Thymus (tissue), 11 donors: ENCODE measurements around the gene CGB1. TPM values are rescaled to one million over a fixed set of nuclear protein-coding genes. Genes with fewer than 3 reads are reported as not detected.

Experiments used
- DNase-seq, 9 donors: peaks; one replicate each; pipeline ENCODE4 v3.0.0-alpha.2; 2013; ENCODE audit warnings: low spot score in 9 of 9, low read depth in 6 of 9, missing footprints in 1 of 9
- H3K27ac ChIP-seq, 2 donors: one replicate each; pipeline ENCODE4 v1.5.1; 2013; ENCODE audit warnings: control low read depth in 1 of 2, low read depth in 1 of 2, low read length in 1 of 2, mild to moderate bottlenecking in 1 of 2, moderate library complexity in 1 of 2
- H3K27me3 ChIP-seq, 2 donors: one replicate each; pipeline ENCODE4 v1.5.1; 2013; ENCODE audit warnings: low read length in 1 of 2; ENCODE audit not compliant: control insufficient read depth in 2 of 2, insufficient read depth in 1 of 2
- H3K36me3 ChIP-seq, 2 donors: one replicate each; pipeline ENCODE4 v1.5.1; 2013; ENCODE audit warnings: low read length in 1 of 2, mild to moderate bottlenecking in 1 of 2, moderate library complexity in 1 of 2; ENCODE audit not compliant: control insufficient read depth in 2 of 2, insufficient read depth in 2 of 2
- H3K4me1 ChIP-seq, 2 donors: one replicate each; pipeline ENCODE4 v1.5.1; 2013; ENCODE audit warnings: low read length in 2 of 2; ENCODE audit not compliant: control insufficient read depth in 2 of 2, insufficient read depth in 2 of 2
- H3K4me3 ChIP-seq, 2 donors: one replicate each; pipeline ENCODE4 v1.5.1; 2013; ENCODE audit warnings: low read length in 2 of 2, control low read depth in 1 of 2, mild to moderate bottlenecking in 1 of 2
- H3K9me3 ChIP-seq, 2 donors: one replicate each; pipeline ENCODE4 v1.5.1; 2013; ENCODE audit warnings: low read length in 1 of 2, mild to moderate bottlenecking in 1 of 2; ENCODE audit not compliant: control insufficient read depth in 2 of 2, insufficient read depth in 1 of 2
- WGBS: extraction: QIAGEN DNeasy Blood & Tissue Kit; methylation state at CpG from one replicate; pipeline ENCODE4 v1.1.7; 2013; 5-methylcytosine and 5-hydroxymethylcytosine counted together
- polyA plus RNA-seq: library from polyadenylated mRNA; stranded (reverse); fragments of 200-250 nt; gene quantifications from one replicate; pipeline ENCODE4 v1.2.3, GENCODE V29; 2013
- total RNA-seq: library from RNA; stranded (reverse); fragments of 120-200 nt; gene quantifications from one replicate; pipeline ENCODE4 v1.2.4, GENCODE V29; 2013
- donor health status: healthy.

The CGB1 gene
- total and polyA plus RNA-seq, 2 donors: not detected

GRCh38 chr19:49073514-49074378 lies 37.1 kb upstream of the CGB1 start:
- no peak for DNase-seq
- no peak overlapping the region for H3K27ac ChIP-seq
- peaks cover 0 to 4% of the 10 kb centered on the region in 2 donors for H3K9me3 ChIP-seq
- H3K4me1 ChIP-seq: no peaks in the 10 kb centered on the region
- peaks cover 39 to 61% of the 10 kb centered on the region in 2 donors for H3K27me3 ChIP-seq
- WGBS: 72% methylated on average over 23 of the region's 23 CpGs
- H3K4me3 ChIP-seq: no peak overlapping the region
- no peaks in the 10 kb centered on the region for H3K36me3 ChIP-seq

GRCh38 chr19:49071860-49072547 lies 35.3 kb upstream of the CGB1 start:
- Histone ChIP-seq H3K27me3 (peaks cover 44 to 77% of the 10 kb centered on the region in 2 donors), H3K9me3 (peaks cover 0 to 4% of the 10 kb centered on the region in 2 donors), H3K27ac (no peak overlapping the region), H3K4me1 (no peaks in the 10 kb centered on the region), H3K4me3 (peak overlapping the region in 1 of 2 donors; percentile 33), H3K36me3 (no peaks in the 10 kb centered on the region)
- WGBS: 10% methylated on average over 93 of the region's 93 CpGs
- DNase-seq: no peak

GRCh38 chr19:49070416-49070815 lies 33.7 kb upstream of the CGB1 start:
- 97% methylated on average over 21 of the region's 21 CpGs for WGBS
- Histone ChIP-seq H3K27ac (no peak overlapping the region), H3K4me1 (no peaks in the 10 kb centered on the region), H3K4me3 (no peak overlapping the region), H3K9me3 (peaks cover 0 to 4% of the 10 kb centered on the region in 2 donors), H3K36me3 (no peaks in the 10 kb centered on the region), H3K27me3 (peaks cover 52 to 93% of the 10 kb centered on the region in 2 donors)
- no peak for DNase-seq

GRCh38 chr19:49069026-49069425 lies 32.3 kb upstream of the CGB1 start:
- WGBS: 95% methylated on average over 9 of the region's 9 CpGs
- Histone ChIP-seq H3K9me3 (peaks cover 0 to 4% of the 10 kb centered on the region in 2 donors), H3K36me3 (no peaks in the 10 kb centered on the region), H3K4me1 (no peaks in the 10 kb centered on the region), H3K27me3 (peaks cover 64 to 97% of the 10 kb centered on the region in 2 donors), H3K4me3 (no peak overlapping the region), H3K27ac (no peak overlapping the region)
- DNase-seq: no peak

- H3K36me3 ChIP-seq: no peaks in the 10 kb centered on the region
- H3K9me3 ChIP-seq: peaks cover 0 to 4% of the 10 kb centered on the region in 2 donors
- DNase-seq: no peak
- WGBS: 69% methylated on average over 3 of the region's 3 CpGs
- H3K4me1 ChIP-seq: no peaks in the 10 kb centered on the region
- H3K4me3 ChIP-seq: no peak overlapping the region
- H3K27me3 ChIP-seq: peaks cover 51 to 97% of the 10 kb centered on the region in 2 donors
- no peak overlapping the region for H3K27ac ChIP-seq
These were observed 30.9 kb upstream of the CGB1 start for GRCh38 chr19:49067554-49067953.

- DNase-seq: no peak
- H3K36me3 ChIP-seq: no peaks in the 10 kb centered on the region
- H3K4me3 ChIP-seq: no peak overlapping the region
- H3K4me1 ChIP-seq: no peaks in the 10 kb centered on the region
- H3K9me3 ChIP-seq: no peaks in the 10 kb centered on the region
- 56% methylated on average over 13 of the region's 13 CpGs for WGBS
- H3K27ac ChIP-seq: no peak overlapping the region
- peaks cover 38 to 99% of the 10 kb centered on the region in 2 donors for H3K27me3 ChIP-seq
These were observed 29.3 kb upstream of the CGB1 start for GRCh38 chr19:49065905-49066512.

- Histone ChIP-seq H3K4me1 (no peaks in the 10 kb centered on the region), H3K9me3 (no peaks in the 10 kb centered on the region), H3K27ac (peak within 1 kb of the TSS; percentile 48 to 55), H3K27me3 (peaks cover 29 to 97% of the 10 kb centered on the region in 2 donors), H3K36me3 (no peaks in the 10 kb centered on the region), H3K4me3 (peak within 1 kb of the TSS in 1 of 2 donors; percentile 38)
- no peak for DNase-seq
- WGBS: 9% methylated on average over 53 of the region's 53 CpGs
These were observed 28.3 kb upstream of the CGB1 start, which contains the start of gene NTF4 for GRCh38 chr19:49064768-49065611. Gene NTF4 (minus strand): TSS chr19:49064818. CDS start chr19:49061997, 2,821 bp downstream.

GRCh38 chr19:49064029-49064629 lies 27.4 kb upstream of the CGB1 start:
- no peak for DNase-seq
- Histone ChIP-seq H3K4me1 (no peaks in the 10 kb centered on the region), H3K4me3 (no peak overlapping the region), H3K27ac (peak overlapping the region; percentile 48 to 55), H3K27me3 (peaks cover 33 to 98% of the 10 kb centered on the region in 2 donors), H3K36me3 (no peaks in the 10 kb centered on the region), H3K9me3 (no peaks in the 10 kb centered on the region)
- WGBS: 58% methylated on average over 10 of the region's 10 CpGs
